Esophagus muscularis mucosa (tissue), 4 donors: ENCODE measurements around the gene VTI1A. TPM values are rescaled to one million over a fixed set of nuclear protein-coding genes. Genes with fewer than 3 reads are reported as not detected.

Source experiments
- DNase-seq: peaks from one replicate; pipeline ENCODE4 v3.0.0-alpha.2; 2017; ENCODE audit errors: extremely low spot score
- H3K27ac ChIP-seq, 4 donors: fragments of 200-600 bp; sonication (generic); replicated peaks in 1 of 4; 1 replicate in 3 of 4; 2 replicates in 1 of 4; pipeline ENCODE4 v1.5.1; 2016 to 2019; ENCODE audit warnings: mild to moderate bottlenecking in 1 of 4
- H3K27me3 ChIP-seq, 4 donors: fragments of 200-600 bp; sonication (generic); one replicate each; pipeline versions ENCODE4 v1.5.1 to v1.6.0; 2016 to 2019
- H3K36me3 ChIP-seq, 4 donors: fragments of 200-600 bp; sonication (generic); one replicate each; pipeline ENCODE4 v1.5.1; 2016 to 2019
- H3K4me1 ChIP-seq, 4 donors: fragments of 200-600 bp; sonication (generic); one replicate each; pipeline ENCODE4 v1.5.1; 2016 to 2019
- H3K4me3 ChIP-seq, 4 donors: fragments of 200-600 bp; sonication (generic); 1 replicate in 2 of 4; 2 replicates in 2 of 4; pipeline ENCODE4 v1.5.1; 2016 to 2019; ENCODE audit warnings: mild to moderate bottlenecking in 4 of 4, moderate library complexity in 1 of 4
- H3K9me3 ChIP-seq, 4 donors: fragments of 200-600 bp; sonication (generic); 1 replicate in 3 of 4; 2 replicates in 1 of 4; pipeline ENCODE4 v1.5.1; 2016 to 2019
- CTCF ChIP-seq, 3 experiments: fragments of 200-600 bp in 2 of 3; fragments of 450-650 bp in 1 of 3; sonication (generic) in 2 of 3; IDR thresholded peaks; one replicate each; pipeline ENCODE4 v1.5.1; 2017 to 2019; ENCODE audit warnings: antibody characterized with exemption in 3 of 3, mild to moderate bottlenecking in 2 of 3, moderate library complexity in 1 of 3
- EP300 ChIP-seq: sonication (generic); formaldehyde crosslinking; IDR thresholded peaks from one replicate; pipeline ENCODE4 v1.6.1; 2017; ENCODE audit warnings: antibody characterized with exemption
- POLR2A ChIP-seq: fragments of 450-650 bp; IDR thresholded peaks from one replicate; pipeline ENCODE4 v1.6.1; 2017; ENCODE audit warnings: antibody characterized with exemption, moderate library complexity, mild to moderate bottlenecking, low read depth
- POLR2AphosphoS5 ChIP-seq, 2 donors: sonication (generic); formaldehyde crosslinking; IDR thresholded peaks; one replicate each; pipeline ENCODE4 v1.6.1; 2017; ENCODE audit warnings: antibody characterized with exemption in 2 of 2
- WGBS: methylation state at CpG from one replicate; pipeline ENCODE4 v1.1.5; 2018; 5-methylcytosine and 5-hydroxymethylcytosine counted together
- intact Hi-C: fragments of 100-400 bp; cut with DNase I; formaldehyde crosslinking; loops from one replicate; pipeline ENCODE4 v1.15.1; 2023
- total RNA-seq, 4 donors: library from RNA; depleted of rRNA; stranded (reverse); fragments of >200 nt; gene quantifications; one replicate each; pipeline versions ENCODE4 v1.1.0 to v1.2.1, GENCODE V29; 2016

The VTI1A gene
- total RNA-seq, 4 donors from 2014 or later = 27.6 to 42.7 (median 33.8) TPM

- Histone ChIP-seq H3K4me1 (peaks cover 0 to 14% (median 9%) of the 10 kb centered on the region in 4 donors), H3K27me3 (no peaks in the 10 kb centered on the region), H3K27ac (no peak overlapping the region), H3K4me3 (no peak overlapping the region), H3K36me3 (no peaks in the 10 kb centered on the region), H3K9me3 (peaks cover 0 to 7% (median 3%) of the 10 kb centered on the region in 4 donors)
- TF ChIP-seq POLR2A = no peak
- no peak for TF ChIP-seq POLR2AphosphoS5 (IDR thresholded peaks at IDR 0.05)
- no peak for TF ChIP-seq CTCF (IDR thresholded peaks at IDR 0.05)
- TF ChIP-seq EP300 = no peak
- intact Hi-C loops = no loop called here
- no peak for DNase-seq
These were observed 342.2 kb downstream of the VTI1A start for GRCh38 chr10:112789248-112789647.

GRCh38 chr10:112790030-112790429, 343.0 kb downstream of the VTI1A start:
- Histone ChIP-seq H3K27ac (no peak overlapping the region), H3K4me1 (peaks cover 0 to 14% (median 9%) of the 10 kb centered on the region in 4 donors), H3K4me3 (no peak overlapping the region), H3K9me3 (peaks cover 0 to 7% (median 3%) of the 10 kb centered on the region in 4 donors), H3K36me3 (no peaks in the 10 kb centered on the region), H3K27me3 (no peaks in the 10 kb centered on the region)
- intact Hi-C loops = no loop called here
- WGBS = 100% methylated on average over 1 of the region's 1 CpG
- peak; percentile 21 for DNase-seq
- TF ChIP-seq EP300 (no peak), POLR2AphosphoS5 (IDR thresholded peaks at IDR 0.05) (no peak), CTCF (IDR thresholded peaks at IDR 0.05) (no peak), POLR2A (no peak)

- Histone ChIP-seq H3K4me3 (no peak overlapping the region), H3K27me3 (no peaks in the 10 kb centered on the region), H3K9me3 (peaks cover 0 to 7% (median 3%) of the 10 kb centered on the region in 4 donors), H3K27ac (no peak overlapping the region), H3K4me1 (peaks cover 0 to 14% (median 9%) of the 10 kb centered on the region in 4 donors), H3K36me3 (no peaks in the 10 kb centered on the region)
- WGBS = 91% methylated on average over 4 of the region's 4 CpGs
- DNase-seq = peak; percentile 72
- intact Hi-C loops = no loop called here
- TF ChIP-seq CTCF (IDR thresholded peaks at IDR 0.05) = no peak
- TF ChIP-seq POLR2A = no peak
These were observed 343.9 kb downstream of the VTI1A start for GRCh38 chr10:112790921-112791320.

GRCh38 chr10:112791447-112791846, 344.4 kb downstream of the VTI1A start:
- 60% methylated on average over 2 of the region's 2 CpGs for WGBS
- H3K27ac ChIP-seq = no peak overlapping the region
- TF ChIP-seq CTCF (IDR thresholded peaks at IDR 0.05) (no peak), POLR2AphosphoS5 (IDR thresholded peaks at IDR 0.05) (no peak), POLR2A (no peak), EP300 (no peak)

More at GRCh38 chr10:112791447-112791846, 344.4 kb downstream of the VTI1A start:
- Histone ChIP-seq H3K4me3 (no peak overlapping the region), H3K4me1 (peaks cover 0 to 14% (median 9%) of the 10 kb centered on the region in 4 donors), H3K27me3 (no peaks in the 10 kb centered on the region), H3K36me3 (no peaks in the 10 kb centered on the region), H3K9me3 (peaks cover 0 to 7% (median 3%) of the 10 kb centered on the region in 4 donors)
- DNase-seq = peak; percentile 19
- intact Hi-C loops = no loop called here
